GM18951 (cell line): ENCODE data around the gene MOK.

Source experiments
- POLR2A ChIP-seq: IDR thresholded peaks from 4 replicates; pipeline ENCODE4 v1.6.1; 2011; ENCODE audit warnings: mild to moderate bottlenecking; ENCODE audit not compliant: insufficient read length, insufficient read depth; ENCODE audit errors: extremely low read depth
- in situ Hi-C: fragments of 300-500 bp; cut with MboI; formaldehyde crosslinking; loops from one replicate; pipeline ENCODE4 v1.12.0; 2022; ENCODE audit warnings: low sequenced_read_pairs, mixed read lengths, inconsistent platforms; ENCODE audit not compliant: unreplicated experiment

Gene MOK

GRCh38 chr14:102187568-102188001, 117.4 kb downstream of the MOK start:
- in situ Hi-C loops, result no loop called here
- TF ChIP-seq POLR2A, result no peak

GRCh38 chr14:102187044-102187443, 117.9 kb downstream of the MOK start:
- TF ChIP-seq POLR2A, result no peak
- in situ Hi-C loops, result no loop called here

GRCh38 chr14:102185360-102185759, 119.6 kb downstream of the MOK start:
- in situ Hi-C loops, result no loop called here
- TF ChIP-seq POLR2A, result no peak

- in situ Hi-C loops, result no loop called here
Observed at GRCh38 chr14:102184316-102185035, 120.5 kb downstream of the MOK start.

GRCh38 chr14:102183886-102184285, 121.1 kb downstream of the MOK start:
- in situ Hi-C loops, result no loop called here
- no peak for TF ChIP-seq POLR2A

More at GRCh38 chr14:102184316-102185035, 120.5 kb downstream of the MOK start:
- no peak for TF ChIP-seq POLR2A

- no peak for TF ChIP-seq POLR2A
- in situ Hi-C loops, result no loop called here
Observed at GRCh38 chr14:102182936-102183619, 121.9 kb downstream of the MOK start.

GRCh38 chr14:102182190-102182589, 122.8 kb downstream of the MOK start:
- in situ Hi-C loops, result no loop called here

GRCh38 chr14:102181187-102181586, 123.8 kb downstream of the MOK start:
- in situ Hi-C loops, result no loop called here
- no peak for TF ChIP-seq POLR2A

More at GRCh38 chr14:102182190-102182589, 122.8 kb downstream of the MOK start:
- no peak for TF ChIP-seq POLR2A

GRCh38 chr14:102180248-102180998, 124.5 kb downstream of the MOK start:
- in situ Hi-C loops, result no loop called here
- no peak for TF ChIP-seq POLR2A
